SU-DHL-6 (cell line): ENCODE results near the gene EDA.

Experiments
- EZH2phosphoT487 ChIP-seq: fragments of 200-600 bp; sonication (generic), shearing (Covaris generic); conservative IDR thresholded peaks from 2 replicates; pipeline ENCODE4 v1.6.1; 2018; ENCODE audit warnings: mild to moderate bottlenecking, antibody characterized with exemption, low read length, moderate library complexity, mixed read lengths
- TF ChIP-seq, protein P1 (sequence below): fragments of 200-600 bp; sonication (generic); IDR thresholded peaks from one replicate; pipeline ENCODE4 v1.5.1; 2017; ENCODE audit warnings: antibody characterized with exemption, mild to moderate bottlenecking, low read length, moderate library complexity; ENCODE audit not compliant: insufficient read depth, poor library complexity, severe bottlenecking

- TF ChIP-seq, protein P1, sequence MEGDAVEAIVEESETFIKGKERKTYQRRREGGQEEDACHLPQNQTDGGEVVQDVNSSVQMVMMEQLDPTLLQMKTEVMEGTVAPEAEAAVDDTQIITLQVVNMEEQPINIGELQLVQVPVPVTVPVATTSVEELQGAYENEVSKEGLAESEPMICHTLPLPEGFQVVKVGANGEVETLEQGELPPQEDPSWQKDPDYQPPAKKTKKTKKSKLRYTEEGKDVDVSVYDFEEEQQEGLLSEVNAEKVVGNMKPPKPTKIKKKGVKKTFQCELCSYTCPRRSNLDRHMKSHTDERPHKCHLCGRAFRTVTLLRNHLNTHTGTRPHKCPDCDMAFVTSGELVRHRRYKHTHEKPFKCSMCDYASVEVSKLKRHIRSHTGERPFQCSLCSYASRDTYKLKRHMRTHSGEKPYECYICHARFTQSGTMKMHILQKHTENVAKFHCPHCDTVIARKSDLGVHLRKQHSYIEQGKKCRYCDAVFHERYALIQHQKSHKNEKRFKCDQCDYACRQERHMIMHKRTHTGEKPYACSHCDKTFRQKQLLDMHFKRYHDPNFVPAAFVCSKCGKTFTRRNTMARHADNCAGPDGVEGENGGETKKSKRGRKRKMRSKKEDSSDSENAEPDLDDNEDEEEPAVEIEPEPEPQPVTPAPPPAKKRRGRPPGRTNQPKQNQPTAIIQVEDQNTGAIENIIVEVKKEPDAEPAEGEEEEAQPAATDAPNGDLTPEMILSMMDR: no peak
- TF ChIP-seq EZH2phosphoT487: no peak
Observed at GRCh38 chrX:69919749-69920148, 303.8 kb downstream of the EDA start.
